Ectodermal cell (in vitro differentiated cells): Measurements from ENCODE around the gene TTC8. TPM values are rescaled to one million over a fixed set of nuclear protein-coding genes. Genes with fewer than 3 reads are reported as not detected.
A peak's percentile ranks its signal among the peaks of the same experiment; 100 is the strongest.
"Not testable (repeated sequence)": the region's sequence is repeated elsewhere in the genome, so short reads cannot be mapped to it uniquely, and the experiment has no call there.

ENCODE experiments used
- H3K27ac ChIP-seq: 2 replicates; pipeline ENCODE4 v1.7.0; 2013; ENCODE audit warnings: mild to moderate bottlenecking, low read depth, low read length; ENCODE audit not compliant: insufficient read depth, poor library complexity, severe bottlenecking
- H3K27me3 ChIP-seq: 2 replicates; pipeline ENCODE4 v1.7.0; 2013; ENCODE audit warnings: mild to moderate bottlenecking, low read length; ENCODE audit not compliant: insufficient read depth, control insufficient read depth, poor library complexity, severe bottlenecking
- H3K36me3 ChIP-seq: one replicate; pipeline ENCODE4 v1.7.0; 2013; ENCODE audit warnings: low read length; ENCODE audit not compliant: control insufficient read depth, insufficient read depth
- H3K4me1 ChIP-seq: one replicate; pipeline ENCODE4 v1.7.0; 2013; ENCODE audit warnings: low read length; ENCODE audit not compliant: control insufficient read depth, insufficient read depth
- H3K4me3 ChIP-seq: 2 replicates; pipeline ENCODE4 v1.7.0; 2013; ENCODE audit warnings: low read depth, low read length, control low read depth; ENCODE audit not compliant: insufficient read depth
- H3K9me3 ChIP-seq: 2 replicates; pipeline ENCODE4 v1.7.0; 2013; ENCODE audit warnings: mild to moderate bottlenecking, low read length, moderate library complexity; ENCODE audit not compliant: control insufficient read depth
- WGBS, 2 experiments: methylation state at CpG; one replicate each; pipeline ENCODE4 v1.1.7; 2013; ENCODE audit warnings: missing lambda C conversion rate in 2 of 2; 5-methylcytosine and 5-hydroxymethylcytosine counted together
- polyA plus RNA-seq, 4 experiments: library from polyadenylated mRNA; stranded (reverse); fragments of 50-300 nt; gene quantifications; one replicate each; pipeline ENCODE4 v1.2.3, GENCODE V29; 2013

Gene TTC8
- polyA plus RNA-seq (2013, experiment 1 of 4), result 21.0 TPM
- 16.6 TPM for polyA plus RNA-seq (2013, experiment 2 of 4)
- 19.6 TPM for polyA plus RNA-seq (2013, experiment 3 of 4)
- polyA plus RNA-seq (2013, experiment 4 of 4), result 19.3 TPM

GRCh38 chr14:88824314-88825077 lies at the start of gene TTC8:
Gene TTC8 (plus strand): TSS chr14:88824651. CDS start chr14:88824708, 57 bp downstream.
- no peaks in the 10 kb centered on the region for H3K27me3 ChIP-seq
- H3K9me3 ChIP-seq, result no peaks in the 10 kb centered on the region
- WGBS, 2 experiments, result 1 to 2% methylated on average over 50 of the region's 50 CpGs
- H3K27ac ChIP-seq, result peak within 1 kb of the TSS; percentile 96
- peak within 1 kb of the TSS; percentile 93 for H3K4me3 ChIP-seq
- H3K4me1 ChIP-seq, result peaks cover 4% of the 10 kb centered on the region
- no peaks in the 10 kb centered on the region for H3K36me3 ChIP-seq

GRCh38 chr14:88775532-88775931 lies 48.9 kb upstream of the TTC8 start:
- 94 to 95% methylated on average over 3 of the region's 3 CpGs for WGBS, 2 experiments
- Histone ChIP-seq H3K27me3 (no peaks in the 10 kb centered on the region), H3K4me3 (no peak overlapping the region), H3K9me3 (no peaks in the 10 kb centered on the region), H3K4me1 (no peaks in the 10 kb centered on the region), H3K36me3 (no peaks in the 10 kb centered on the region), H3K27ac (no peak overlapping the region)

DNA sequence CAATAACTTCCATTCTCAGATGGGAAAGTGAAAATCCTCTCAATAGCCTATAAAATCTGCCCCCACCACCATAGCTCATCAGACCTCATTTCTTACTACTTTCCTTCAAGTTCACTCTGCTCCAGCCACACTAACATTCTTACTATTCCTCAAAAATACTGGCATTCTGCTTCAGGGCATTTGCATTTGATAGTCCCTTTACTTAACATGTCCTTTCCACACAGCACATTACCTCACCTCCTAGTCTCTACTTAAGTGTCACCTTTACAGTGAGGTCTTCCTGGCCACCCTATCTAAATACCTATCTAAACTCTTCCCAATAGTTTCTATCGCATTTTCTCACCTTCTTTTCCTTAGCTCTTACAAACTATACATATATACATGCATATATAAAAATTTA lies 38.5 kb upstream of the TTC8 start:
- no peak overlapping the region for H3K4me3 ChIP-seq
- peaks cover 3% of the 10 kb centered on the region for H3K9me3 ChIP-seq
- peaks cover 26% of the 10 kb centered on the region for H3K27me3 ChIP-seq
- H3K27ac ChIP-seq, result no peak overlapping the region
- H3K4me1 ChIP-seq, result no peaks in the 10 kb centered on the region
- WGBS, 2 experiments, result 80 to 83% methylated on average over 1 of the region's 1 CpG
- no peaks in the 10 kb centered on the region for H3K36me3 ChIP-seq

- no peaks in the 10 kb centered on the region for H3K36me3 ChIP-seq
- no peaks in the 10 kb centered on the region for H3K4me1 ChIP-seq
- H3K4me3 ChIP-seq, result no peak overlapping the region
- H3K9me3 ChIP-seq, result peaks cover 3% of the 10 kb centered on the region
- WGBS, 2 experiments, result 92 to 94% methylated on average over 4 of the region's 4 CpGs
- H3K27ac ChIP-seq, result no peak overlapping the region
- peaks cover 34% of the 10 kb centered on the region for H3K27me3 ChIP-seq
Observed at GRCh38 chr14:88786715-88787114, 37.7 kb upstream of the TTC8 start.

GRCh38 chr14:88789573-88789972 lies 34.9 kb upstream of the TTC8 start:
- not testable (repeated sequence) for H3K9me3 ChIP-seq, H3K4me1 ChIP-seq, H3K36me3 ChIP-seq, H3K4me3 ChIP-seq, H3K27ac ChIP-seq
- H3K27me3 ChIP-seq, result peaks cover 59% of the 10 kb centered on the region

GRCh38 chr14:88790501-88791251 lies 33.8 kb upstream of the TTC8 start:
- Histone ChIP-seq H3K27me3 (peaks cover 59% of the 10 kb centered on the region), H3K27ac (no peak overlapping the region)

GRCh38 chr14:88791252-88791621 lies 33.2 kb upstream of the TTC8 start:
- Histone ChIP-seq H3K9me3 (no peaks in the 10 kb centered on the region), H3K4me1 (no peaks in the 10 kb centered on the region), H3K27me3 (peaks cover 59% of the 10 kb centered on the region), H3K4me3 (no peak overlapping the region), H3K27ac (no peak overlapping the region), H3K36me3 (no peaks in the 10 kb centered on the region)
- WGBS, 2 experiments, result 77 to 90% methylated on average over 1 to 3 of the region's 3 CpGs

More at GRCh38 chr14:88790501-88791251, 33.8 kb upstream of the TTC8 start:
- Histone ChIP-seq H3K36me3 (no peaks in the 10 kb centered on the region), H3K9me3 (no peaks in the 10 kb centered on the region), H3K4me1 (no peaks in the 10 kb centered on the region), H3K4me3 (no peak overlapping the region)
- 81 to 87% methylated on average over 5 of the region's 5 CpGs for WGBS, 2 experiments

DNA sequence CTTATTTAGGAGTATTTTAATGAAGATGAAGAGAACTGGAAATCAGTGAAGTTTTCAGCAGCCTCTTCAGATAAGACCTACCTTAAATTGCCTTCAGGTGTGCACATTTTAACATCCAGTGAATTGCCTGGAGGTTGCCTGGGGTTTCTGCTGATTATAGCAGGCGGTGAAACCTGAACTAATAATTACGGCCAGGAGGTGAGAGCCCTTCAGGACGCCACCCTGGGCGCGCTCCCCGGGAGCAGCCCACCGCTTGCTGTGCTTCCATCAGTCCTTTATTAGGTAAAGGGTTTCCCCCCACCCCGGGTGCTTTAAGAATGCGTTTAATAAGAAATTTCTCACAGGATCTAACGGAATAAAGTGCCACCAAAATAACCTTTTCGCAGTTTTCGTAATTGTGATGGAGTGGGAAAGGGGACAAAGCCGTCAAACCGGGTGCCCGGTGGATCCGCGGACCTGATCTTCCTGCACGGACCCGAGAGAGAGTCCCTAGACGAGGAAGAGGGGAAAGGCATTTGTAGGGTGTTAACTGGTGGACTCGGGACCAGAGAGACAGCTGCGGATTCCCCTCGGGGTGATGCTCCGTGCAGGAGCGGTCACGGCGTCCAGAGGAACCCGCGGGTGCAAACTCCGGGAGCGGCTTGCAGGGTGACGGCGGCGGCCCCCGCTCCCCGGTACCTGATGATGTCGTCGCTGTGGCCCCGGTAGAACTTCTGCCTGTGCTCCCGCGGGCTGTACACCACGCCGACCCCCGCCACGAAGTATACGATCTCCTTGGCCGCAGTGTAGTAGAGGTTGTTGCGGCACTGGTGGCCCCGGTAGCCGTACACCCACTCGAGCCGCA lies 32.6 kb upstream of the TTC8 start:
- Histone ChIP-seq H3K9me3 (no peaks in the 10 kb centered on the region), H3K4me3 (peak overlapping the region; percentile 40), H3K36me3 (no peaks in the 10 kb centered on the region), H3K27me3 (peaks cover 59% of the 10 kb centered on the region), H3K27ac (no peak overlapping the region), H3K4me1 (no peaks in the 10 kb centered on the region)
- 4% methylated on average over 51 to 52 of the region's 52 CpGs for WGBS, 2 experiments

DNA sequence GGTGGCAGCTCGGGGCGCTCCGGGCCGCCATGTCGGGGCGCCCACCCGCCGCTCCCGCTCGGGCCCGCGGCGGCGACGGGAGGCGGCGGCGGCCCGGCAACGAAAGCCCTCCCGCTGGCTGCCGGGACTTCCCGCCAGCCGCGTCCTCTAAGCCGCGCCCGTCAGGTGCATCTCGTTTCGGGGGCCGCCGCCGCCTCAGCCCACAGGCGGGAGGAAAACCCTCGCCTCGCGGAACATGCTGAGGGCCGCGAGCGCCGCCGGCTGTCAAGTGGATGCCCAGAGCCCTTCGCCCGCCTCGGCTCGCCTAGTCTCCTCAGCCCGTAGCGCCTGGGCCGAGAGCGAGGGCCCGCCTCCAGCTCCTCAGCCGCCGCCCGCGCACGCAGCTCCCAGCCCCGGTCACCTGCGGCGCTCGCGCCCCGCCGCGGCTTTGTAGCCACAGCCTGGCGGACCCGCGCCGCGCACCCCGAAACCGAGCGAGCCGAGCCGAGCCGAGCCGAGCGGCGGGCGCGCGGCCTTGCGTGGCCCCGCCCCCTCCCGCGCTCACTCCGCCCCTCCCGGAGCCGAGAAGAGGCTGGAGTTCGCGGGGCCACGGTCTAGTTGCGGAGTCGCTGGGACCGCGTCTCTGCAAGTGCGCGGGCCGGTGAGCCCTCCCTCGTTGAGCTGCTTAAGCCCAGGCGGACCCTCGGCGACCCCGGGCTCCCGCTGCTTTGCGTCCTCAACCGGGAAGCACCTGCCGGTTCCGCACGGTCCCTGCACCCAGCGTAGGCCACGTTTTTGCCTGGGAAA lies 31.8 kb upstream of the TTC8 start, which contains the start of gene EML5:
Gene EML5, minus strand, starts transcription at position 481 of the 786 bp plus-strand sequence. Its CDS starts 450 bp downstream, at position 31.
- Histone ChIP-seq H3K27ac (no peak within 1 kb of the TSS), H3K4me1 (no peaks in the 10 kb centered on the region), H3K36me3 (no peaks in the 10 kb centered on the region), H3K27me3 (peaks cover 59% of the 10 kb centered on the region), H3K9me3 (no peaks in the 10 kb centered on the region), H3K4me3 (peak within 1 kb of the TSS; percentile 40)
- WGBS, 2 experiments, result 0 to 1% methylated on average over 111 of the region's 111 CpGs
